ENCODE data around the gene CCDC102A. TPM values are rescaled to one million over a fixed set of nuclear protein-coding genes. Genes with fewer than 3 reads are reported as not detected.

CCDC102A gene
- total and polyA plus RNA-seq, 2 of the 13 experiments (the other 11 are each of a cell fraction or from before 2014, with no cell fraction given): 2.1 to 2.8 TPM

- TF ChIP-seq ZBTB34 (CRISPR knock-in tag; IDR thresholded peaks at IDR 0.05) (0 out of 2 replicates have a peak, but pooled peaks have one; percentile 62), SALL1 (CRISPR knock-in tag; IDR thresholded peaks at IDR 0.05) (peak; percentile 75), ZNF510 (CRISPR knock-in tag; IDR thresholded peaks at IDR 0.05; ENCODE audit: low read depth) (peak; percentile 86), ZNF639 (CRISPR knock-in tag; conservative IDR thresholded peaks at IDR 0.05) (no peak), ZNF451 (CRISPR knock-in tag; IDR thresholded peaks at IDR 0.05) (0 out of 2 replicates have a peak, but pooled peaks have one; percentile 42), ZNF33A (CRISPR knock-in tag; IDR thresholded peaks at IDR 0.05; ENCODE audit: borderline replicate concordance) (no peak), GABPA (IDR thresholded peaks at IDR 0.05; ENCODE audit: low read depth, low read length) (no peak), GABPA (CRISPR knock-in tag; IDR thresholded peaks at IDR 0.05; ENCODE audit: low read depth) (peak; percentile 51), NPAS2 (CRISPR knock-in tag; IDR thresholded peaks at IDR 0.05; ENCODE audit: borderline replicate concordance) (no peak), KAT8 (CRISPR knock-in tag; IDR thresholded peaks at IDR 0.05) (peak; percentile 91), TSC22D2 (CRISPR knock-in tag; IDR thresholded peaks at IDR 0.05; ENCODE audit: borderline replicate concordance) (peak; percentile 36; the same call in 1 of the 2 replicates), HNF4G (IDR thresholded peaks at IDR 0.05; ENCODE audit: borderline replicate concordance, low read depth, low read length) (peak; percentile 96), HNF4G (CRISPR knock-in tag; IDR thresholded peaks at IDR 0.05; ENCODE audit: borderline replicate concordance, low read depth) (peak; percentile 89; the same call in 1 of the 2 replicates), ZNF83 (CRISPR knock-in tag; IDR thresholded peaks at IDR 0.05; ENCODE audit: borderline replicate concordance) (peak; percentile 89; the same call in 1 of the 2 replicates), ATF7-NPFF (CRISPR knock-in tag; IDR thresholded peaks at IDR 0.05; ENCODE audit: low read depth) (0 out of 2 replicates have a peak, but pooled peaks have one; percentile 45), ZNF333 (CRISPR knock-in tag; IDR thresholded peaks at IDR 0.05; ENCODE audit: borderline replicate concordance) (peak; percentile 73; the same call in 1 of the 2 replicates), ZFP41 (CRISPR knock-in tag; IDR thresholded peaks at IDR 0.05; ENCODE audit: borderline replicate concordance) (no peak), ZNF512B (CRISPR knock-in tag; IDR thresholded peaks at IDR 0.05; ENCODE audit: borderline replicate concordance) (no peak), DMAP1 (CRISPR knock-in tag; IDR thresholded peaks at IDR 0.05) (peak; percentile 80), SP5 (CRISPR knock-in tag; IDR thresholded peaks at IDR 0.05; ENCODE audit: borderline replicate concordance, low read depth) (peak; percentile 98), ZNF441 (CRISPR knock-in tag; IDR thresholded peaks at IDR 0.05; ENCODE audit: borderline replicate concordance) (peak; percentile 45; the same call in 1 of the 2 replicates), ZNF605 (CRISPR knock-in tag; IDR thresholded peaks at IDR 0.05) (peak; percentile 88), ZNF431 (CRISPR knock-in tag; IDR thresholded peaks at IDR 0.05; ENCODE audit: borderline replicate concordance, low read depth) (0 out of 2 replicates have a peak, but pooled peaks have one; percentile 19), TMF1 (CRISPR knock-in tag; IDR thresholded peaks at IDR 0.05; ENCODE audit: low read depth) (no peak; the same call in 1 of the 2 replicates)
Measured at GRCh38 chr16:57479976-57480753, 56.2 kb downstream of the CCDC102A start (continued).

Measured in HepG2 (cell line).